HepG2 (cell line): ENCODE results near the gene TGFA. TPM values are rescaled to one million over a fixed set of nuclear protein-coding genes. Genes with fewer than 3 reads are reported as not detected.

Source experiments
- ATAC-seq: fragments of 200-7000 bp; cut with Tn5 transposase; 3 replicates; pipeline ENCODE4 v1.9.1; 2020; ENCODE audit warnings: mild to moderate bottlenecking, moderate library complexity
- BruUV-seq: library from RNA; stranded (reverse); fragments of 400-500 nt; replicated peaks from 2 replicates; lab custom pipeline; 2021; lab: Mats Ljungman, UMichigan
- CTCF ChIA-PET: fragments of 300-600 bp; formaldehyde crosslinking; extraction: SDS; loops from one replicate; lab custom pipeline; 2021; ENCODE audit warnings: low total read pairs, inconsistent platforms, low intra/inter-chr PET ratio; lab: Yijun Ruan, JAX
- POLR2A ChIA-PET: fragments of 350-600 bp; sonication (Branson Sonifier 250); formaldehyde crosslinking; loops from one replicate; lab custom pipeline; 2020; ENCODE audit warnings: antibody characterized with exemption, inconsistent platforms; lab: Yijun Ruan, JAX
- DNase-seq: peaks from one replicate; pipeline ENCODE4 v3.0.0-alpha.2; 2015; ENCODE audit warnings: low spot score
- FAIRE-seq: peaks from 3 replicates; lab custom pipeline; 2011; peaks lifted over from hg19 to GRCh38; lab: Jason Lieb, UNC
- H2AFZ ChIP-seq: one replicate; pipeline ENCODE4 v1.6.1; 2011; ENCODE audit warnings: low read length, inconsistent platforms
- H3K27ac ChIP-seq: fragments of 300-600 bp; 3 replicates; pipeline ENCODE4 v1.8.0; 2011; ENCODE audit warnings: mixed run types, mild to moderate bottlenecking, mixed read lengths, low read length, inconsistent platforms; ENCODE audit not compliant: insufficient read depth; ENCODE audit errors: extremely low read length
- H3K27me3 ChIP-seq, 2 experiments: fragments of 200-600 bp in 1 of 2; 2 replicates in 1 of 2; 3 replicates in 1 of 2; pipeline versions ENCODE4 v1.6.0 to v1.8.0; 2011; ENCODE audit warnings: low read length in 2 of 2, mild to moderate bottlenecking in 2 of 2, moderate library complexity in 2 of 2, inconsistent platforms in 1 of 2; ENCODE audit not compliant: insufficient read depth in 2 of 2, control insufficient read depth in 1 of 2
- H3K36me3 ChIP-seq, 2 experiments: fragments of 200-600 bp in 1 of 2; replicated peaks in 1 of 2; 2 replicates in 1 of 2; 3 replicates in 1 of 2; pipeline versions ENCODE4 v1.5.1 to v1.8.0; 2011; ENCODE audit warnings: low read length in 2 of 2, inconsistent platforms in 1 of 2; ENCODE audit not compliant: insufficient read depth in 2 of 2, control insufficient read depth in 1 of 2
- H3K4me1 ChIP-seq: 2 replicates; pipeline ENCODE4 v1.5.1; 2012; ENCODE audit warnings: low read length, inconsistent platforms; ENCODE audit not compliant: insufficient read depth
- H3K4me2 ChIP-seq: 2 replicates; pipeline ENCODE4 v1.6.0; 2011; ENCODE audit warnings: low read depth, low read length, inconsistent platforms
- H3K4me3 ChIP-seq, 3 experiments: fragments of 200-600 bp in 1 of 3; sonication (generic), shearing (Covaris generic) in 1 of 3; replicated peaks in 1 of 3; 2 replicates each; pipeline ENCODE4 v1.5.1; 2011 to 2016; ENCODE audit warnings: low read length in 3 of 3, inconsistent platforms in 2 of 3, low read depth in 2 of 3, mild to moderate bottlenecking in 2 of 3, control low read depth in 1 of 3, mixed read lengths in 1 of 3; ENCODE audit not compliant: insufficient read depth in 1 of 3
- H3K79me2 ChIP-seq: one replicate; pipeline ENCODE4 v1.6.1; 2011; ENCODE audit warnings: low read length, inconsistent platforms; ENCODE audit not compliant: insufficient read depth
- H3K9ac ChIP-seq: 2 replicates; pipeline ENCODE4 v1.6.0; 2011; ENCODE audit warnings: mild to moderate bottlenecking, low read depth, low read length, inconsistent platforms; ENCODE audit not compliant: insufficient read depth
- H3K9me3 ChIP-seq: 2 replicates; pipeline ENCODE4 v1.5.1; 2012; ENCODE audit warnings: mild to moderate bottlenecking, low read length
- H4K20me1 ChIP-seq: 2 replicates; pipeline ENCODE4 v1.6.0; 2011; ENCODE audit warnings: inconsistent platforms, mild to moderate bottlenecking, low read length, moderate library complexity; ENCODE audit not compliant: insufficient read depth
- FOXJ3 ChIP-seq: sonication (generic); formaldehyde crosslinking; IDR thresholded peaks from 2 replicates; pipeline ENCODE4 v1.4.0; 2020; ENCODE audit warnings: missing genetic modification reagents, mild to moderate bottlenecking, borderline replicate concordance
- PHF5A ChIP-seq: IDR thresholded peaks from one replicate; pipeline ENCODE4 v1.6.1; 2018; ENCODE audit warnings: low read depth, missing genetic modification reagents; ENCODE audit not compliant: unreplicated experiment
- SNAPC2 ChIP-seq: sonication (generic); formaldehyde crosslinking; IDR thresholded peaks from 2 replicates; pipeline ENCODE4 v1.8.1; 2022; ENCODE audit warnings: mild to moderate bottlenecking, missing genetic modification reagents
- SOX6 ChIP-seq, 2 experiments: fragments of 450-650 bp in 1 of 2; sonication (generic) in 1 of 2; formaldehyde crosslinking in 1 of 2; IDR thresholded peaks; 2 replicates each; pipeline versions ENCODE4 v1.4.0 to v1.6.1; 2017 to 2020; ENCODE audit warnings: antibody characterized with exemption in 1 of 2, mild to moderate bottlenecking in 1 of 2, missing genetic modification reagents in 1 of 2
- XBP1 ChIP-seq: sonication (generic); formaldehyde crosslinking; IDR thresholded peaks from 2 replicates; pipeline ENCODE4 v1.5.0; 2020; ENCODE audit warnings: missing genetic modification reagents
- ZBTB7A ChIP-seq: sonication (generic); formaldehyde crosslinking; IDR thresholded peaks from 2 replicates; pipeline ENCODE4 v1.8.0; 2022; ENCODE audit warnings: mild to moderate bottlenecking, missing genetic modification reagents
- ZC3H4 ChIP-seq: sonication (generic); formaldehyde crosslinking; IDR thresholded peaks from 2 replicates; pipeline ENCODE4 v1.4.0; 2020; ENCODE audit warnings: missing genetic modification reagents, borderline replicate concordance
- ZFAT ChIP-seq: sonication (generic); formaldehyde crosslinking; conservative IDR thresholded peaks from 2 replicates; pipeline ENCODE4 v1.8.1; 2023; ENCODE audit warnings: missing genetic modification reagents, inconsistent platforms
- ZMYM3 ChIP-seq: sonication (generic); formaldehyde crosslinking; IDR thresholded peaks from 2 replicates; pipeline ENCODE4 v1.5.1; 2020; ENCODE audit warnings: mild to moderate bottlenecking, missing genetic modification reagents
- ZNF430 ChIP-seq: sonication (generic); formaldehyde crosslinking; IDR thresholded peaks from 2 replicates; pipeline ENCODE4 v1.9.0; 2021; ENCODE audit warnings: mild to moderate bottlenecking, missing genetic modification reagents
- ZNF468 ChIP-seq: sonication (generic); formaldehyde crosslinking; IDR thresholded peaks from 2 replicates; pipeline ENCODE4 v1.8.0; 2022; ENCODE audit warnings: mild to moderate bottlenecking, moderate library complexity, missing genetic modification reagents
- ZNF614 ChIP-seq: IDR thresholded peaks from 2 replicates; pipeline ENCODE4 v1.6.1; 2018; ENCODE audit warnings: missing biosample characterization, missing genetic modification reagents, inconsistent platforms, borderline replicate concordance
- ZNF629 ChIP-seq: sonication (generic); formaldehyde crosslinking; conservative IDR thresholded peaks from 2 replicates; pipeline ENCODE4 v1.5.0; 2020; ENCODE audit warnings: missing genetic modification reagents
- ZSCAN12 ChIP-seq: sonication (generic); formaldehyde crosslinking; IDR thresholded peaks from 2 replicates; pipeline ENCODE4 v1.9.0; 2021; ENCODE audit warnings: mild to moderate bottlenecking, missing genetic modification reagents
- WGBS: methylation state at CpG from one replicate; pipeline ENCODE4 v1.1.6; 2017; ENCODE audit warnings: low lambda C conversion rate; 5-methylcytosine and 5-hydroxymethylcytosine counted together
- in situ Hi-C: cut with HindIII; loops from 2 replicates; pipeline ENCODE4 v1.10.0; 2017; ENCODE audit warnings: low pct_unique_long_range_greater_than_20kb; ENCODE audit not compliant: extremely low pct_ligation_motif_present
- intact Hi-C: fragments of 100-400 bp; cut with micrococcal nuclease; formaldehyde crosslinking; loops from one replicate; pipeline ENCODE4 v1.10.0; 2022; ENCODE audit not compliant: unreplicated experiment
- polyA plus RNA-seq, 8 experiments: library from polyadenylated mRNA; depleted of rRNA in 3 of 8; stranded (reverse) in 7 of 8; unstranded in 1 of 8; fragments of >200 nt; fragmentation: Illumina TruSeq in 4 of 8; extraction: Trizol in 4 of 8; gene quantifications; 2 replicates each; pipeline versions ENCODE4 v1.2.1 to v1.2.3, GENCODE V29; 2011 to 2016; ENCODE audit warnings: low read depth in 4 of 8, missing spikeins in 1 of 8, mixed read lengths in 1 of 8; ENCODE audit not compliant: insufficient read depth in 1 of 8
- total RNA-seq, 5 experiments: library from RNA; depleted of rRNA; stranded (reverse); fragments of >200 nt; fragmentation: Illumina TruSeq; extraction: Trizol; gene quantifications; 2 replicates each; pipeline ENCODE4 v1.2.3, GENCODE V29; 2016; ENCODE audit warnings: low read depth in 1 of 5
- TF ChIP-seq, protein P1 (sequence below): sonication (generic); formaldehyde crosslinking; IDR thresholded peaks from 2 replicates; pipeline ENCODE4 v1.5.0; 2020; ENCODE audit warnings: missing genetic modification reagents, mild to moderate bottlenecking, borderline replicate concordance
- TF ChIP-seq, protein P2 (sequence below): sonication (generic); formaldehyde crosslinking; IDR thresholded peaks from 2 replicates; pipeline ENCODE4 v1.4.0; 2020; ENCODE audit warnings: missing genetic modification reagents
- TF ChIP-seq, protein P3 (sequence below): sonication (generic); formaldehyde crosslinking; IDR thresholded peaks from 2 replicates; pipeline ENCODE4 v1.8.1; 2022; ENCODE audit warnings: mild to moderate bottlenecking, missing genetic modification reagents

The TGFA gene
- total and polyA plus RNA-seq, 2 of the 13 experiments (the other 11 are each of a cell fraction or from before 2014, with no cell fraction given), result 7.8 to 15.3 TPM

DNA sequence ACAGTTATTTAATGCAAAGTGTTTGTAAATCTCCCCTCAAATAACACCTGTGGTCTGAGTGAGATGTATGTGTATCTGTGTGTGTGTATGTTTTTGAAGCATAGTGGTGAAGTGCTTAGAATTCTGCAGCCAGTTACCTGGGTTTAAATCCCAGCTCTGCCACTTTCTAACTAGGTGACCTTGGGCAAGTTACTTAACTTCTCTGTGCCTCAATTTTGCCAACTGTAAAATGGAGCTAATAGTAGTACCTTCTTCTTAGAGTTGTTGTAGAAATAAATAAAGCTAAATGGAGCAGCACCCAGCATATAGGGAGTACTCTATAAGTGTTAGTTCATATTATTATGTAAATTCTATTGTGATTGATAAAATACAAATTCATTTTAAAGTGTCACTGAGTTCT is 48.9 kb downstream of the TGFA start:
- no peak for FAIRE-seq
- ATAC-seq, result no peak
- no TSS peak for BruUV-seq
- H3K4me3 ChIP-seq, result no peak overlapping the region
- ChIA-PET POLR2A (interaction anchor here (1.4 to 1.5 kb wide), 2 partner anchors 49 to 235 kb away, joined by 3 to 5 read pairs; partner anchors contain the start of gene TGFA), CTCF (no interaction called here)
- no peak overlapping the region for H3K27ac ChIP-seq
- no peaks in the 10 kb centered on the region for H3K27me3 ChIP-seq
- H3K36me3 ChIP-seq, result no peaks in the 10 kb centered on the region
- no peak for DNase-seq
- in situ Hi-C loops (no loop called here), intact Hi-C loops (no loop called here)
- no peak overlapping the region for H3K4me2 ChIP-seq
- H3K79me2 ChIP-seq, result no peaks in the 10 kb centered on the region
- H3K4me1 ChIP-seq, result peaks cover 35% of the 10 kb centered on the region
- no peak overlapping the region for H3K9ac ChIP-seq
- H3K9me3 ChIP-seq, result no peaks in the 10 kb centered on the region
- TF ChIP-seq ZBTB7A (no peak), FOXJ3 (CRISPR knock-in tag) (no peak), ZMYM3 (CRISPR knock-in tag) (peak; percentile 34; the same call in 1 of the 2 replicates), SOX6 (IDR thresholded peaks at IDR 0.05) (no peak), SOX6 (CRISPR knock-in tag; IDR thresholded peaks at IDR 0.05) (no peak), ZNF629 (peak; percentile 92), ZC3H4 (CRISPR knock-in tag) (no peak), ZFAT (CRISPR knock-in tag) (no peak)
- TF ChIP-seq, protein P1, sequence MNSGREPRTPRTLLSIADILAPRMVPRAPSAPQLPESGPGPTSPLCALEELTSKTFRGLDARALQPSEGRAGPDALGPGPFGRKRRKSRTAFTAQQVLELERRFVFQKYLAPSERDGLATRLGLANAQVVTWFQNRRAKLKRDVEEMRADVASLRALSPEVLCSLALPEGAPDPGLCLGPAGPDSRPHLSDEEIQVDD (CRISPR knock-in tag), result no peak
- no peaks in the 10 kb centered on the region for H4K20me1 ChIP-seq
- H2AFZ ChIP-seq, result no peak overlapping the region

DNA sequence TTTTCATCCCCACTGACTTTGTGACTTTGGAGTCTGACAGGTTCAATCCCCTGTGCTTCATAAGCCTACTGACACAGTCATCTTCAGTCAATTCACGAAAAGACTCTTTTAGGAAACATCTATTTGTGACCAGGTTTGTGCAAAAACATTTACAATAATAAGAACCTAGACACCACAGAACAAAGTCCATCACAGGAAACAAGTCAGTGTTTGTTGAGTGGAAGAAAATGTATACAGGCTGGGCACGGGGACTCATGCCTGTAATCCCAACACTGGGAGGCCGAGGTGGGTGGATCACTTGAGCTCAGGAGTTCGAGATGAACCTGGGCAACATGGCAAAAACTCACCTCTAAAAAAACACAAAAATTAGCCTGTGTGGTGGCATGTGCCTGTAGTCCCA is 49.7 kb downstream of the TGFA start:
- ChIA-PET POLR2A (interaction anchor here (0.8 to 1.5 kb wide), 5 partner anchors 21 to 234 kb away, joined by 3 to 5 read pairs (median 3); partner anchors contain the start of gene TGFA), CTCF (no interaction called here)
- intact Hi-C loops (no loop called here), in situ Hi-C loops (no loop called here)
- H3K9ac ChIP-seq, result no peak overlapping the region
- no peaks in the 10 kb centered on the region for H3K27me3 ChIP-seq
- peak overlapping the region; percentile 56 for H3K4me2 ChIP-seq
- no peaks in the 10 kb centered on the region for H3K9me3 ChIP-seq
- WGBS, result 6% methylated on average over 4 of the region's 4 CpGs
- H3K79me2 ChIP-seq, result no peaks in the 10 kb centered on the region
- no peak overlapping the region for H2AFZ ChIP-seq
- no TSS peak for BruUV-seq
- peaks cover 35% of the 10 kb centered on the region for H3K4me1 ChIP-seq
- ATAC-seq (peak; percentile 90), FAIRE-seq (peak; percentile 63), DNase-seq (peak; percentile 83)
- H3K4me3 ChIP-seq, result no peak overlapping the region
- peak overlapping the region; percentile 55 for H3K27ac ChIP-seq
- H4K20me1 ChIP-seq, result no peaks in the 10 kb centered on the region
- no peaks in the 10 kb centered on the region for H3K36me3 ChIP-seq
- TF ChIP-seq XBP1 (CRISPR knock-in tag), result no peak
- TF ChIP-seq ZNF430, result no peak
- peak; percentile 31 for TF ChIP-seq PHF5A
- TF ChIP-seq ZNF614 (CRISPR knock-in tag), result peak; percentile 57; the same call in 1 of the 2 replicates
- no peak for TF ChIP-seq SNAPC2
- TF ChIP-seq, protein P2, sequence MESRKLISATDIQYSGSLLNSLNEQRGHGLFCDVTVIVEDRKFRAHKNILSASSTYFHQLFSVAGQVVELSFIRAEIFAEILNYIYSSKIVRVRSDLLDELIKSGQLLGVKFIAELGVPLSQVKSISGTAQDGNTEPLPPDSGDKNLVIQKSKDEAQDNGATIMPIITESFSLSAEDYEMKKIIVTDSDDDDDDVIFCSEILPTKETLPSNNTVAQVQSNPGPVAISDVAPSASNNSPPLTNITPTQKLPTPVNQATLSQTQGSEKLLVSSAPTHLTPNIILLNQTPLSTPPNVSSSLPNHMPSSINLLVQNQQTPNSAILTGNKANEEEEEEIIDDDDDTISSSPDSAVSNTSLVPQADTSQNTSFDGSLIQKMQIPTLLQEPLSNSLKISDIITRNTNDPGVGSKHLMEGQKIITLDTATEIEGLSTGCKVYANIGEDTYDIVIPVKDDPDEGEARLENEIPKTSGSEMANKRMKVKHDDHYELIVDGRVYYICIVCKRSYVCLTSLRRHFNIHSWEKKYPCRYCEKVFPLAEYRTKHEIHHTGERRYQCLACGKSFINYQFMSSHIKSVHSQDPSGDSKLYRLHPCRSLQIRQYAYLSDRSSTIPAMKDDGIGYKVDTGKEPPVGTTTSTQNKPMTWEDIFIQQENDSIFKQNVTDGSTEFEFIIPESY (CRISPR knock-in tag), result no peak
- TF ChIP-seq, protein P3, sequence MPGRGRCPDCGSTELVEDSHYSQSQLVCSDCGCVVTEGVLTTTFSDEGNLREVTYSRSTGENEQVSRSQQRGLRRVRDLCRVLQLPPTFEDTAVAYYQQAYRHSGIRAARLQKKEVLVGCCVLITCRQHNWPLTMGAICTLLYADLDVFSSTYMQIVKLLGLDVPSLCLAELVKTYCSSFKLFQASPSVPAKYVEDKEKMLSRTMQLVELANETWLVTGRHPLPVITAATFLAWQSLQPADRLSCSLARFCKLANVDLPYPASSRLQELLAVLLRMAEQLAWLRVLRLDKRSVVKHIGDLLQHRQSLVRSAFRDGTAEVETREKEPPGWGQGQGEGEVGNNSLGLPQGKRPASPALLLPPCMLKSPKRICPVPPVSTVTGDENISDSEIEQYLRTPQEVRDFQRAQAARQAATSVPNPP, result no peak
- no peak for TF ChIP-seq ZSCAN12 (CRISPR knock-in tag)
- TF ChIP-seq ZNF468 (CRISPR knock-in tag), result no peak
